Suppressor macrophage (primary cell): ENCODE data around the gene SOHLH1.

Experiments used
- DNase-seq, 4 experiments: peaks; one replicate each; pipeline ENCODE4 v3.0.0-alpha.2; 2020 to 2022
- total RNA-seq, 17 experiments: gene quantifications; one replicate each; lab custom pipeline; 2026; ENCODE audit warnings: mixed read lengths in 6 of 17, inconsistent platforms in 3 of 17; lab: John Stamatoyannopoulos, UW

SOHLH1 gene
- 0 to 2.6 (median 0) reads per million in 17 experiments for total RNA-seq

- no peak for DNase-seq
Measured at GRCh38 chr9:135699440-135699839, at the start of gene SOHLH1. SOHLH1 (minus strand) TSS chr9:135699481; CDS start chr9:135699467, 14 bp downstream.

GRCh38 chr9:135748676-135749075, 49.4 kb upstream of the SOHLH1 start:
- no peak for DNase-seq

DNA sequence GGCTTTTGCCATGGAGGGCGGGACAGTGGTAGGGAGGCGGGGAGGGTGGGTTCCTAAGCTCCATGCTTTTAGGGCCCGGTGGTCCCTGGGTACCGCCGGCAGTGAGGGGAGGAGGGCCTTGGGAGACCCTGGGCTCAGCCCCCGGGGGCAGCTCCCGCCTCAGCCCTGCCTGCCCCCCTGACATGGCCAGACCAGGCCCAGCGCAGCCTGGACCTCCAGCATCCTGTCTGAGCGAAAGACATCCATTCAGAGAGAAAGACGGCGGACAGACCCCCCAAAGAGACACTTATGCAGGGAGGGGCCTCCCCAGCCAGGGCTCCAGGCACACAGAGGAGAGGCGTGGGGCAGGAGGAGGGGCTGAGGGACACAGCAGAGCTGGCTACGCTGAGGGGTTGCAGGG, 48.0 kb upstream of the SOHLH1 start:
- no peak for DNase-seq

DNA sequence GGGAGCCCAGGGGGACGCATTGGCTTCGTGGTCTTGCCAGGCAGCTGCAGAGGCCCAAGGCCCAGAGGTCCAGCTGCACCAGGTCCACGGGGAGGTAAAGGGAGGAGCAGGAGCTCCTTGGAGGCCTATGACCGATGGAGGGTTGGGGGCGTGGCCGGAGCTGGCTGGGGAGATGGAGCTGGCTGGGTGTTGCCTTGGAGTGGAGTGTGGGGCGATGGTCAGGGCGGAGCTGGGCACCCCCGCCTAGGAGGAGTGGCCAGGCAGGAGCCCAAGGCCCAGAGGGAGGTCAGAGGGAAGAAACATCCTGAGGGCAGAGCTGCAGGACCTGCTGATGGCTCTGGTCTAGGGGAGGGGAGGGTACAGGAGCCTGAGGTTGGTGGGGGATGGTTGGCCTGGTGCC, 47.3 kb upstream of the SOHLH1 start:
- no peak for DNase-seq

DNA sequence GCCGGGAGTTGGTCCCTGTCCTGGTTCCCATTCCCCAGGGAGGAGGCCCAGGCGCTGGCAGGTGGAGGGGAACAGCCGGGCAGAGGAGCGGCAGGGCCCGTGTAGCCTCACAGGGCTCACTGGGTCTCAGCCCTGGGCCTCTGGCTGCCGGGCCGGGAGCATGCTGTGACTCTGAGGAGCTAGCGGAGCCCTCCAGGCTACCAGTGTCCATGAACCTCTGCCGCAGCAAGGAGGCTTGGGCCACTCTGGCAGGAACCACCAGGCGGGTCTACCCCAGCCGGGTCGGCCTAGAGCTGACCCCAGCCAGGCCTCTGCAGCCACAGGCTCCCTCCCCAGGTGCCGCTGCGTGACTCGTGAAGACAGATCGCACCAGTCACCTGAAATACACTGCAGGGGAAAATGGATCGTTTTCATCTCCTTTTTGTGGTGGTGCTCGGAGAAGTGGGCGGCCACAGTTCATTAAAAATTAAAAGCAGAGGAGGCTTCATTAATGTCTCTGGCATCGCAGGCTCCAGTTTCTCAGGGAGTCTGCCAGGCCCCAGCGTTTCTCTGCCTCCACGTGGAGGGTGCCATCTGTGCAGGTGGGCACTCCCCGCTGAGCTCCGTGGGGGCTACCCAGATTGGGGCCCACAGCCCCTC, 46.5 kb upstream of the SOHLH1 start:
- no peak for DNase-seq

- DNase-seq, result no peak
Measured at GRCh38 chr9:135745189-135745588, 45.9 kb upstream of the SOHLH1 start.

GRCh38 chr9:135744333-135745070, 45.2 kb upstream of the SOHLH1 start:
- DNase-seq, result no peak

GRCh38 chr9:135743546-135744332, 44.5 kb upstream of the SOHLH1 start:
- no peak for DNase-seq

DNA sequence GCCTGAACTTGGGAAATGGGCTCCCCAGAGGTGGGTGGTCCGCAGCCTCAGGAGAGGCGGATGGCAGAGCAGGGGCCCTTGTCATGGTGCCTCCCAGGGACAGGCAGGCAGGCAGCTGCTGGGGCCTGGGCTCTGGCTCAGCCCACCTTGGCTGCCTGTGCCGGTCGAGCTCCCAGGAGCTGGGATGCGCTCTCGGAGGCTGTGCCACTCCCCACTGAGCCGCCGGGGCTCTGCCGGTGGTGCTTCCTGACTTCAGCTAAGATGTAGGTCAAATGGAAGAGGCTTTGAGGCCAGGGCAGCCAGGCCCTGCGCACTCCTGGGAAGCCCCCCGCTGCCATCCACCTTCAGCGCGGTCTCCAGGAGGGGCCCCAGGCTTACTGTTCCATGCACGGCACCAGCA, 43.7 kb upstream of the SOHLH1 start:
- DNase-seq, result no peak

GRCh38 chr9:135741276-135742219, 42.3 kb upstream of the SOHLH1 start:
- DNase-seq, result no peak

GRCh38 chr9:135739271-135740220, 40.3 kb upstream of the SOHLH1 start:
- DNase-seq, result no peak

- no peak for DNase-seq
Measured at GRCh38 chr9:135737840-135738521, 38.7 kb upstream of the SOHLH1 start.

- no peak for DNase-seq
Measured at GRCh38 chr9:135736979-135737839, 37.9 kb upstream of the SOHLH1 start.

GRCh38 chr9:135736272-135736978, 37.1 kb upstream of the SOHLH1 start:
- DNase-seq, result no peak

DNA sequence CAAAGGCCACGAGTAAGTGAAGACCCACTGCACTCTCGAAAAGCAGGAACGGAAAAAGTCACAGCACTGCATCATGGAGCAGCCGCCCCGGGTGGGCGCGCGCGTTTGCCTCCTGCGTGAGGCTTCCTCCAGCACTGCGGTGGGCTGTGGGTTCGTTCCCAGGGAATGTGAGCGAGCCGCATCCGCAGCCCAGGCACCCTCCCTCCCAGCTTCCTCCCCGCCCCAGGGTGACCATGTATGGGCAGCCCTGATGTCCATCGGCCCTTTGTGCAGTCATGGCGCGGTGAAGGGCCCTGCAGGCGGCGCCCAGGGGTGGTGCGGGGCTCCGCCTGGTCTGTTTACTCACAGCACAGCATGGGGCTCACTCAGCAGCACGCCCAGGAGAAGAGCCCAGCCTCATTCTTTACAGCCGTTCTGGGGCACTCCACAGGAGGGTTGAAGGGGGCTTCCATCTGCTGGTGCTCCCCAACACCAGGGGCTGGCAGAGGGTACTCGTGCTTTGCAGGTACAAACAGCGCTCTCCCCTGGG, 35.4 kb upstream of the SOHLH1 start:
- DNase-seq, result no peak

DNA sequence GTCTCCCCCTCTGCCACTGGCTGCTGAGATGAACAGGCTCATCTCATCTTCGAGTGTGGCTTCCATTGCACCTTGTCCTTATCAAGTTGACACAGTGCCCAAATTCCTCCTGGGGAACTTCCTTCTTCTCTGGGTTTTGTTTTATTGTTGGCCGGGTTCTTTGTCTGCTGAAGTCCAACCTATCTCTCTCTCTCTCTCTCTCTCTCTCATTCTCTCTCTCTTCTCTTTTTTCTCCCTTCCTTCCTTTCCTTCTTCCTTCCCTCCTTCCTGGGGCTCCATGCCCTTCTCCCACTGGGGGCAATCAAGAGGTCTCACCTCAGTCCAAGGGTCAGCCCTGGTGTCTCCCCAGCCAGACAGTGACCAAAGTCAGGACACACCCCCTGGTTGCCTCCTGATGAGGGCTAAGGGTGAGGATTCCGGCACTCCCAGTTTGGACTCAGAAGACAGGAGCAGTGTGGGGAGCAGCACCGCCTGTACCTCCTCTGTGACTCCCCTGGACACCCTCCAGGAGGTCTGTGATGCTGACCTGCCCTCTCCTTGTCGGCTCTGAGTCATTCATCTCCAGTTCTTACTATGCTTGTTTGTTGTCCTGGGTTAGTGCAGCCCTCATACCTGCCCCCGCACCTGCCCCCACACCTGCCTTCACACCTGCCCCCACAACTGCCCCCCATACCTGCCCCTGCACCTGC, 33.4 kb upstream of the SOHLH1 start:
- no peak for DNase-seq

- no peak for DNase-seq
Measured at GRCh38 chr9:135731454-135731853, 32.2 kb upstream of the SOHLH1 start.

DNA sequence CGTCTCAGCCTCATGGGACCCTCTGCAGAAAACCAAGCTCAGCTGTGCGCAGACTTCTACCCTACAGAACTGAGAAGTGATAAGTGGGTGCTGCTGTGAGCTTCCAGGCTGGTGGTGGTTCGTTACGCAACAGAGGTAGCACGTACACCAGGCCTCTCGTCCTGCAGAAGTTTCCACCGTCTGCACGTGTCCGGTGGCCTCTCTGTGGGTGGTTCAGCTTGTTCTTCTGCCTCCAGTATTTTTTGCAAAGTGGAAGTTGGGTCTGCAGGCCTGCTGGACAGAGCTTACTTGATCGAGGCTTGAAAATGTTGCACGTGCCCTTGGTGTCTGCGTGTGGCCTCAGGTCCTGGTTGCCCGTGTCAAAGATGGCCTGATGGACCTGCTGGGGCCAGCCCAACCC, 30.2 kb upstream of the SOHLH1 start:
- DNase-seq, result peak in 2 of 4 experiments; percentile 1 to 17
